OCI-LY1 (cell line): ENCODE data around the gene GPC2.

Experiments
- H2AFZ ChIP-seq: fragments of 200-600 bp; sonication (generic), shearing (Covaris generic); 2 replicates; pipeline ENCODE4 v1.6.0; 2014; ENCODE audit warnings: antibody characterized with exemption, mild to moderate bottlenecking, low read length
- H3F3A ChIP-seq: fragments of 200-600 bp; sonication (generic), shearing (Covaris generic); 2 replicates; pipeline ENCODE4 v1.6.0; 2014; ENCODE audit warnings: mild to moderate bottlenecking, antibody characterized with exemption, low read length, moderate library complexity; ENCODE audit not compliant: insufficient read depth
- H3K27ac ChIP-seq: fragments of 200-600 bp; sonication (generic); 2 replicates; pipeline ENCODE4 v1.5.1; 2014; ENCODE audit warnings: low read length, mixed run types, mild to moderate bottlenecking, low read depth; ENCODE audit not compliant: poor library complexity, severe bottlenecking
- H3K27me3 ChIP-seq: fragments of 200-600 bp; sonication (generic); 2 replicates; pipeline ENCODE4 v1.6.0; 2014; ENCODE audit warnings: antibody characterized with exemption, mild to moderate bottlenecking, low read length, moderate library complexity; ENCODE audit not compliant: insufficient read depth
- H3K36me3 ChIP-seq: fragments of 200-600 bp; sonication (generic); 2 replicates; pipeline ENCODE4 v1.6.1; 2014; ENCODE audit warnings: mild to moderate bottlenecking, antibody characterized with exemption, low read length, moderate library complexity, mixed read lengths; ENCODE audit not compliant: insufficient read depth
- H3K4me1 ChIP-seq: fragments of 200-600 bp; sonication (generic); 2 replicates; pipeline ENCODE4 v1.5.1; 2014; ENCODE audit warnings: mild to moderate bottlenecking, low read length, moderate library complexity; ENCODE audit not compliant: insufficient read depth, severe bottlenecking
- H3K4me2 ChIP-seq: fragments of 200-600 bp; sonication (generic), shearing (Covaris generic); 2 replicates; pipeline ENCODE4 v1.6.1; 2014; ENCODE audit warnings: low read length
- H3K4me3 ChIP-seq: fragments of 200-600 bp; sonication (generic); 2 replicates; pipeline ENCODE4 v1.5.1; 2014; ENCODE audit warnings: low read length, low read depth, mild to moderate bottlenecking, mixed read lengths; ENCODE audit not compliant: poor library complexity, severe bottlenecking
- H3K79me2 ChIP-seq: fragments of 200-600 bp; shearing (Covaris generic); 2 replicates; pipeline ENCODE4 v1.6.1; 2016; ENCODE audit warnings: mixed run types, low read length, mixed read lengths; ENCODE audit not compliant: insufficient read depth
- H3K9ac ChIP-seq: fragments of 200-600 bp; sonication (generic), shearing (Covaris generic); 2 replicates; pipeline ENCODE4 v1.6.1; 2014; ENCODE audit warnings: mild to moderate bottlenecking, low read length, mixed read lengths
- H3K9me2 ChIP-seq: fragments of 200-600 bp; sonication (generic), shearing (Covaris generic); 2 replicates; pipeline ENCODE4 v1.6.1; 2014; ENCODE audit warnings: low read depth, mild to moderate bottlenecking, low read length, mixed read lengths
- H3K9me3 ChIP-seq: fragments of 200-600 bp; shearing (Covaris generic); 2 replicates; pipeline ENCODE4 v1.6.1; 2014; ENCODE audit warnings: low read length, mixed read lengths
- H4K20me1 ChIP-seq: fragments of 200-600 bp; sonication (generic), shearing (Covaris generic); 2 replicates; pipeline ENCODE4 v1.6.0; 2016; ENCODE audit warnings: mild to moderate bottlenecking, low read length; ENCODE audit not compliant: insufficient read depth
- CTCF ChIP-seq: fragments of 200-600 bp; sonication (generic), shearing (Covaris generic); IDR thresholded peaks from 2 replicates; pipeline ENCODE4 v1.5.1; 2017; ENCODE audit warnings: mild to moderate bottlenecking, antibody characterized with exemption, low read length, moderate library complexity, mixed read lengths
- EZH2 ChIP-seq: fragments of 200-600 bp; sonication (generic), shearing (Covaris generic); IDR thresholded peaks from 2 replicates; pipeline ENCODE4 v1.8.0; 2017; ENCODE audit warnings: borderline replicate concordance, mixed run types, mild to moderate bottlenecking, antibody characterized with exemption, low read length, moderate library complexity, mixed read lengths

Gene GPC2

GRCh38 chr7:100120733-100121036 is 56.5 kb downstream of the GPC2 start:
- Histone ChIP-seq H2AFZ (no peak overlapping the region), H3K27ac (peak overlapping the region; percentile 76)
- no peak for TF ChIP-seq EZH2
- TF ChIP-seq CTCF: no peak

GRCh38 chr7:100119970-100120732 is 57.0 kb downstream of the GPC2 start:
- Histone ChIP-seq H3K27ac (peak overlapping the region; percentile 76), H3K9me3 (no peaks in the 10 kb centered on the region)

More at GRCh38 chr7:100120733-100121036, 56.5 kb downstream of the GPC2 start:
- Histone ChIP-seq H3K36me3 (peaks cover 18% of the 10 kb centered on the region; the same call in 1 of the 2 replicates), H4K20me1 (no peaks in the 10 kb centered on the region), H3K4me3 (peak overlapping the region; percentile 75), H3K79me2 (no peaks in the 10 kb centered on the region), H3K9me3 (no peaks in the 10 kb centered on the region), H3K27me3 (no peaks in the 10 kb centered on the region), H3K4me1 (peaks cover 42% of the 10 kb centered on the region), H3F3A (no peaks in the 10 kb centered on the region), H3K4me2 (peak overlapping the region; percentile 79), H3K9ac (peak overlapping the region; percentile 78), H3K9me2 (no peaks in the 10 kb centered on the region)

More at GRCh38 chr7:100119970-100120732, 57.0 kb downstream of the GPC2 start:
- H3K79me2 ChIP-seq: no peaks in the 10 kb centered on the region
- TF ChIP-seq CTCF: no peak
- no peak for TF ChIP-seq EZH2
- peaks cover 37% of the 10 kb centered on the region for H3K4me1 ChIP-seq
- no peaks in the 10 kb centered on the region for H4K20me1 ChIP-seq
- peak overlapping the region; percentile 78 for H3K9ac ChIP-seq
- H3K27me3 ChIP-seq: no peaks in the 10 kb centered on the region
- peak overlapping the region; percentile 79 for H3K4me2 ChIP-seq
- no peak overlapping the region for H2AFZ ChIP-seq
- no peaks in the 10 kb centered on the region for H3K9me2 ChIP-seq
- peaks cover 14% of the 10 kb centered on the region; the same call in 1 of the 2 replicates for H3K36me3 ChIP-seq
- peak overlapping the region; percentile 75 for H3K4me3 ChIP-seq
- H3F3A ChIP-seq: no peaks in the 10 kb centered on the region
